Occipital lobe (tissue), 2 donors: ENCODE data around the gene RPS6KA2. TPM values are rescaled to one million over a fixed set of nuclear protein-coding genes. Genes with fewer than 3 reads are reported as not detected.

Source experiments
- DNase-seq: peaks from one replicate; lab custom pipeline; 2025; lab: John Stamatoyannopoulos, UW
- total RNA-seq: library from RNA; depleted of rRNA; stranded (reverse); fragments of >200 nt; gene quantifications from one replicate; pipeline ENCODE4 v1.2.3, GENCODE V29; 2014

RPS6KA2 gene
- total RNA-seq, 1 donor from 2014 or later = 18.4 TPM

DNA sequence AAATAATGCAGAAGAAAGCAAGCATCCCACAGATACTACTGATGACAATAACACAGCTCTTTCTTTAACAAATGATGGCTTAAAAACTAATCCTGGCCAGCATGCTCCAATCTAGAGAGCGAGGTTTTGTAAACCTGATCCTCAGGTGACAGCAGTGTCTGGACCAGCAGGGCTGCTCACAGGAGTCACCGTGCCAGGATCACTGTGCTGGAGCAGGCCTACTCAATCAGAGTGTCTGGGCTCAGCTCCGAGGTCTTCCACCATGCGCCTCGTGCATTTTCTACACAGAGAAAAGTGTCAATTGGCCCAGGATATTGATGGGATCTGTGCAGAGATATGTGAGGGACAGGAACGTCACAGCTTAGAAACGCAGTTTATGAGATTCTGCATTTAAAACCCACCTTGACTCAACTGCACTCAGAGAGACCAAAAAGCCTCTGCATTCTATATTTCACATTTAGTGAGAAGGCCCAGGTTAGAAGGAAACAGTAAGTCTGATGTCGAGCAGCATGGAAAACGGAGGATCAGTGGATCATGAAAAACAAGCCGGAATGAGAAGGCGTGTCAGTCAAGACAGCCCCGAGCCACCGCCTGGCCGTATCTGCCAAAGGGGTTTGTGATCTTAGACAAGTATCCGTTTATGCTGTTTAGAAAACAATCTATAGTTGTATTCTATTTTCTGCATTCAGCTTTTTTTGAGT lies 48.4 kb downstream of the RPS6KA2 start:
- DNase-seq = no peak

DNA sequence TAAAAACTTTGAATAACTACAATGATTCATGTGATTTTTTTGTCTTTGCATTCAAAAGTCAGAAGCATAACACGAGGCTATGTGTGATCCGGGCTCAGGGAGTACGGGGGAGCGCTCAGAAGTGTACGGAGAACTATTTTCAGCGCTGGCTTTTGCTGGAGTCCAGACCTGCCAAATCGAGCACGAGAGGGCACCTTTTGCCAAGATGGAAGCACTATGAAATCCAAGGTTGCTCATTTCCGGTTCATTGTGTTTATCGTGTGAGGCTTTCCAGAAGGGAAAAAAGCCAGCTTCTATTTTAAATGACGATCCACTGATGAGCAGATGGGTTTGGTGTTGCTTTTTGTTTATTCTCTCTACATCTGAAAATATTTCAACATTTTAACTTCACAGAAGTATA lies 51.8 kb downstream of the RPS6KA2 start:
- peak; percentile 43 for DNase-seq

DNA sequence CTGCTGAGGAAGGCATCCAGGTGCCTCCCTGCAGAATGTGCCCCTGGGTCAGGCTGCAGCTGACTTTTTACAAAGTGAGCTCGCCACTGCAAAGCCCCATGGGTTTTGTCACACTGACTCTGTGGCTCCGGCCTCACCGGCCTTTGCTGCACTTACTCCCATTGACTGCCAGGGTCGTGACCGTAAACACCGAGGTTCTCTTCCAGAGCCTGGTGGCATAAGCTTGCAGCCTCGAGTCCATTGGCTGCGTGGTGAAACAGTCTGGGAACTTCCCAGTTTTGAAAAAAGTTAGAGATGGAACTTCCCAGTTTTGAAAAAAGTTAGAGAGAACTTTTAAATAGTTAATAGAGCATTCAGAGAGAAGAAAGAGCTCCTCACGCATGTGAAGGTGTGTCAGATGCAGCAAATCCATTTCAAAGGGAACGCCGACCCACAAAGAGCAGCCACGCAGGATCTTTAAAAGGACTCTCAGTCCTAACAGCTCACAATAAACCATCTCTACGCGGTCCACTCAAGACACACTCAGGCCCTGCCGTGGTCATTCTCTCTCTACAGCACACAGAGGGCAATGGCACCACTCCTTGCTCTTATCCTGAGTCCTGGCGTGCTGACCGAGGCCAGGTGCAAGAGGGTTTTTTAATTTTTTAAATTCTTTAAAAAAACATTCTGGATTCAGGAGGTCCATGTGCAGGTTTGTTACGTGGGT lies 53.4 kb downstream of the RPS6KA2 start:
- no peak for DNase-seq

DNA sequence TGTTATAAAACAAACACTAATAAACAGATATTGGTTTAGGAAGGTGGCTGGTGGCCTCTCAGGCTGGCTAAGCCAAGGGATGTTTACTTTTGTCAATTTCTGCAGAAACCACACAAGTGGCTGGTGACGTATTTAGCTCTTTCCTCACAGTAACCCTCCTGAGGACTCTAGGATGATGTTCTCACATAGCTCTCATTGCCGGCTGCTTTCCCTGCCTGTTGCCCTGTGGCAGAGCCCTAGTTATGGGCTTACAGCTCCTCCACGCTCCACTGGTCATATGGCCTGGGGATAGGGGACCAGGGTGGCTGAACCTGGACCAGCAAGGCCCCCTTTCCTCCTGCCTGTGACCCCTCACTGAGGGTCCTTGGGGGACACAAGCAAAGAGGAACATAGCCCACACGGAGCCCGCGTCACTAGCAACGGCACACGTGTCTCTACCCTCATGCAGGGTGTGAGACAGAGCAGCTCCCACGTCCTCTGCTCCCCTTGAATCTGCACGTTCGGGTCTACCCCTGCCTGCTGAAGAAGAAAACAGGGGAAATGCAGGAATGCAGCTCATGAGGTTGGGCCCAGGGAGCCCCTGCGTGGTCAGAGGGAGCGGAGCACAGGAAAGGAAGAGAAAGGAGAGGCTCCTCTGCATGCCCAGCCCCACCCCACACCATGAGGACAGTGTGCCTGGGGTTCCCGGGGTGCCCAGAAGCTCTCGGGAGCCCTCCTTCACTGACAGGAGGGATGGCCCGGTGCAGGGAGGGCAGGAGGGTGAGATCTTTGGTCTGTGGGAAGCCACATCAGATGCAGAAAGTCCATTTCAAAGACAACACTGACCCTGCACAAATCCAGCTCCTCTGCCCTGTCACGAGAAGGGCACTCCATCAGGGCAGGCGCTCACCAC lies 54.4 kb downstream of the RPS6KA2 start:
- DNase-seq = no peak

GRCh38 chr6:166570929-166571713 lies 55.9 kb downstream of the RPS6KA2 start:
- no peak for DNase-seq

DNA sequence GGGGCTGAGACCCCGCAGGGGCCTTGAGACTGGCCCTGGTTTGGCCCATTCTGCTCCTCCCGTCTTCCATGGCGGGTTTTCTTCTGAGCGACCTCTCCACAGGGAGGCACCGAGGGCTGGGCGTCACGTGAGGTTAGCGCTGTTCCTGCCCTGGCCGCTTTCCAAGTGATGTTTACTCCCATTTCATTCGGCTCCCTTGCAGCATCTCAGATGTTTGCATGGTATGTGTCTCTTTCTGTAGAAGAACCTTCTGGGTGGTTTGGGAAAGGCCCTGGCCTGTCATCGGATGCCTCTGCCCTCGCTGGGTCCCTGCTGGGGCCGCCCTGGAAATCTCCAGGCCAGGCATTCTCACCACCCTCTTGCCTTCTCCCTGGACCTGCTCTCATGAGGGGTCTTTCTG lies 57.8 kb downstream of the RPS6KA2 start:
- no peak for DNase-seq

DNA sequence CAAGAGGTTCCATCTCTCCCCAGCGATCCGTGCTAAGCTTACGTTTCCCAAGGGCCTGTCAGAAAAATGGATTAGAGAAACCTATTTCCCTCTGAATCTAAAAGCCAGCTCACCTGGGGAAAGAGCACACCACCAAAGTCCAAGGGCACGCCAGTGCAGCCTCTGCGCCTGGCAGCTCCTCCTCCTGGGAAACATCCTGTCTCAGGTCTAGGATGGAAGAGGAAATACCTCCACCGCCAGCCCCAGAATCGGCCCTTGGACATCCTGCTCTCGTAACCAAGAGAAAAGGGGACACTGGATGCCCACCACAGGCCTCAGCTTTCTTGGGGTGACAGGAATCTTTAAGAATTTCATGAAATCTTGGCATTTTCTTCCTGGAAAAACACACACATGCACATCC lies 59.2 kb downstream of the RPS6KA2 start:
- DNase-seq = no peak

GRCh38 chr6:166567107-166567506 lies 59.9 kb downstream of the RPS6KA2 start:
- DNase-seq = no peak

DNA sequence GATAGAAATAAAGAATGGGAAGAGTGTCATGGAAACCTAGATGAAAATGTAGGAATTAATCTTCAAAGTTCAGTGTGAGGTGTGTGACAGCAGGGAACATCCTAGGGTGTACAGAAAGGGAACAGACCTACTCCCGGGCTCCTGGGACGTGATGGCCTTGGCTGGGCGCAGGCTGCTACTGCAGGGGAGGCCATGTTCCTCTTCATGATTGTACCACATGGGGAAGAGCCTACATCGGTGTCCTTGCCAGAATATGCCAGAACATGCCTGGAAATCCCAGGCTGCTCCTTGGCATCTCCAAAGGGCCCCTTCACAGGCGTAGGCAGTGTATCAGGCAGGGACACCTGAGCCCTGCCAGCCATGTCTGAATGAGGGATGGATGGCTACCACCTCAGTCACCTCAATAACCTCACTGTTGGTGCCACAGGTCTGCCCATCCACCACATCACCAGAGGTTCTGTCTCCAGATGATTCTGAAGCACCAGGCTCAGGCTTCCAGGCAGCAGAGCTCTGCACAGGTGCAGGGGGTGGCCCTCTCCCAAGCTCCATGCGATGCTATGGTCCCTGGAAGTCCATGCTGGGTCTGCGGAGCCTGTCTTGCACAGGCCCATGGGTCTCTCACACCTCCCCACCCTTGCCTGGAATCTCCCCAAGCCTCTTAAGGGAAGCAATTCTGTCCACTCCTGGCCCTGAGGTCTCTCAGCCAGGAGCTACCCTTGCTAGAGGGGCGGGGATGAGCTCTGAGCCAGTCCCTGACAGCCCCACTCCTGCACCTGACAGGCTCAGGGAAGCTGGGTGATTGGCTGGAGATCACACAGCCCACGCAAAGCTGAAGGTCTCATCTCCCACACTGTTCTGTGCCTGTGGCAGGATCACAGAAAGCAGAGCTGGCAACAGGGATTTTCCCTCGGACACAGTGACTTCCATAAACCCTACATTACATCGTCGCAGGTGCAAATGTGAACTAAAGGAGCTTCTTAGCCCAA lies 60.7 kb downstream of the RPS6KA2 start:
- no peak for DNase-seq

DNA sequence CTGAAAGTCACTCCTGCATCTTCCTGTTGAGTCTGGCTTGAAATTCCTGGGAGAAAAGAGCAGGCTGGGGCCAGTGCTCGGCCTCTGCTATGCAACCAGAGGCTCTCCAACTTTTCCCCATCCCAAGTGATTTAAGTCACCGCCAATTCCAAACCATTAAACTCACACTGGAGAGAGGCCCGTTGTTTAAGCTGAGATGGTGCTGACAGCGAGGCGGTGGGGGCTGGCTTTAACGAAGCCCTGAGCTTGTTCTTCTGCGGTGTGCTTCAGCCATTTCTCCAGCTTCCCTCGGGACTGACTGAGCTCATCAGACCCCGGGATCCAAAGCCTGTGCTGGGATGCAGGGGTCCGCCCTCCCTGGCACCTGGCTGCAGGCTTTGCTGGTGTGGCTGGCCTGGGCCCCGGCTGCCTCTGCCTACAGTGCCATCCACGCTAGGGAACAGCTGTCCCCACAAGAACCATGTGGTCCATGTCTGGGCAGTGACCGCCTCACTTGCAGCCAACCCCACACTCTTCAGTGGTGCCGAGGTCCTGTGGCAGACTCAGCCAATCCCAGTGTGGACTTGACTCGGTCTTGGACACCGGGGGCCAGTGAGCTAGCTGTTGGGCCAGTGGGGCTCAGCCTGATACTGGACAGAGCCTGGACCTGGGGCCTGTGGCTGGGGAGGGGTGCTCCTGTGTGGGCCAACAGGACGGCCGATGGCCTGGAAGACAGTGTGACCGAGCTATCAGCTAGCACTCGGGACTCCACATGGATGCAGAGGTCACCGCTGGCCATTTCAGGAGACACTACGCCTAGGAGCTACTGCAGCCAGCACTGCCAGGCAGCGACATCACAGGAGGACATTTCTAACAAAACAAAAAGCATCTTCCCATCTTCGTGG lies 61.7 kb downstream of the RPS6KA2 start:
- no peak for DNase-seq

GRCh38 chr6:166563805-166564204 lies 63.2 kb downstream of the RPS6KA2 start:
- DNase-seq = no peak

DNA sequence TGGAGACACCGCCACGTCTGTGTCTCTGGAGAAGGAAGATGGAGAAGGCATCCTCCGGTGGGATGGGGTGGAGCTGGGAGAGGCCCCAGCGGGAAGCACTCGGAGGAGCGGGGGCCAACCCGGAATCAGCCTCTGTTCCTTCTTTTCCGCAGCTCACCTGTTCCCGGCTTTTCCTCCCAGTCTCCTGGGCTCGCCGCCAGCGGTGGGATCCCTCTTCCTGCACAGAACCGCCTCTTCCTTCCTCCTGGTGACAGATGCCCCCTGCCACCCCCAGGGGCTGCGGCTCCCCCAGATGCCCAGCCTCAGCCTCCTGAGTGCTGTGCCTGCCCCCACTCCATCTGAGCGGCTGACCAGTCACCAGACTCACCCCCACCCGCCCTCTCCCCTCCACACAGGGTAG lies 63.9 kb downstream of the RPS6KA2 start:
- no peak for DNase-seq

DNA sequence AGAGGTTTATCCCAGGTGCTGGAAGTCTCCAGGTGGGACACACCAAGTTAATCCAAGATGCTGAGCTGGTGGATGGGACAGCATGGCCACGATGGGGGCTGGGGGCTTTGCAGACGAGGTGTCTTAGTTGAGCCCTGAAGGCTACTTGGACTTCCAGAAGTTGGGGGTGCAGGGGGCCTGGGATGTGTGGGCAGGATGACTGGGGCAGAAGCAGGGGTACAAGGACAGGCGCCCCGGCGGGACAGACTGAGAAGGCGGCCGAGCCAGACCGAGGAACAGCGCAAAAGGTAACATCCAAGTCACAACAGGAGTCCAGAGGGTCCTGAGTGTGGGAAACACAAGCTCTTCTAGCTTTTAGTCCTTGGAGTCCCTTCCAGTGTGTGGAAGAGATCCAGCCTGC lies 64.3 kb downstream of the RPS6KA2 start:
- no peak for DNase-seq

DNA sequence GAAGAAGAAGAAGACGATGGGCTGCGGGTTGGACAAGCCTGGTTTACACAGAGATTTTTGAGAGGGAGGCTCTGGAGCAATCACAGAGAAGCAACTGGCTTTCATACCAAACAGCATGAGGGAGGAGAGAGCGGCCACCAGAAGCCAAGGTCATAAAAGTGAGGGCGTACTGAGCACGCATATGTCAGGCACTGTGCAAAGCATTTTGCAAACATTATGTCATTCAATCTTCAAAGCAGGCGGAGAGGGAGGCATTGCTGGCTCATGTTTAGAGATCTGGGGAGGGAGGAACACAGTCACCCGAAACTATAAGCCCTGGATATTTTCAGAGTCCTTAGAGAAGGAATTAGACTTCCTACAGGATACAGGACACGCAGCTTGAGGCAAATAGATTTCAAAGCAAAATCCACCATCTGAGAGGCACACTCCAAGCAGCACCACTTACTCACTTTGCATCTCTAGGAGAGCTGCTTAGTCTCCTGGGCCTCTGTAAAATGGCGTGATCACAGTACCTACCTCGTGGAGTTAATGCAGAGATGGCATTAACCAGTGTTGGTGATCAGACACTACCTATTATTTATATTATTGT lies 65.2 kb downstream of the RPS6KA2 start:
- no peak for DNase-seq

- DNase-seq = no peak
These were observed 66.8 kb downstream of the RPS6KA2 start for GRCh38 chr6:166560222-166560621.

DNA sequence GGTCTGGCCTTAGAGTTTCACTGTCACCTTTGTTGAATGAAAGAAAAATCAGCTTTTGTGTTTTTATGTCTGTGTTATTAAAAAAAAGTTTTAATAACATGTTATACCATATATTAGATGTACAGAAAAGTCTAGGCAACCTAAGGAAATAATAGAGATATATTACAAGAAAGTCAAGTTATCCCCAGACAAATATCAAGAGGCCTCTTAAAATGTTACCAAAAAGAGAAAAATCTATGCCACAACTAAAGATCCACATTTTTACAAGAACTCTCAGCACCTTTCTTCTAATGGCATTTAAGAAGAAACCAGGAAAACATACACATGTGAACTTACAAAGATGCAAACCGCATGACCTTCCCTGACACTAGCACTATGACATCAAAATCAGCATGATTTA lies 67.4 kb downstream of the RPS6KA2 start:
- DNase-seq = no peak

DNA sequence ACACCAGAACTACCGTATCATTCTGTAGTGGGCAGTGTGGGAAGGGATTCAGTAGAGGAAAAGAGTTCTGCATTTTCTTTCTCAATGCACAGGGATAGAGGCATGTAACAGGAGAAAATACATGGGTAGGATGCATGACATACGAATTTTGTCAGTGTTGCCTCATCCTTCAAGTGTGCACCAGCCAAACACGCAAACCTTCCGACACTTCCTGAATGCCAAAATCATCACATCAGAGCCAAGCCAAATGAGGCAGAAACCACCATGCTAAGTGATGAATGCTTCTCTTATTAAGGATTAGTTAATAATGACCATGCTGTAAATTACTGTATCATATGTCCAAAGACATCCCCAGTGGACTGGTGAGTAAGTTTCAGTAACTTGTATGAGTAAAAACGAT lies 67.8 kb downstream of the RPS6KA2 start:
- DNase-seq = no peak

DNA sequence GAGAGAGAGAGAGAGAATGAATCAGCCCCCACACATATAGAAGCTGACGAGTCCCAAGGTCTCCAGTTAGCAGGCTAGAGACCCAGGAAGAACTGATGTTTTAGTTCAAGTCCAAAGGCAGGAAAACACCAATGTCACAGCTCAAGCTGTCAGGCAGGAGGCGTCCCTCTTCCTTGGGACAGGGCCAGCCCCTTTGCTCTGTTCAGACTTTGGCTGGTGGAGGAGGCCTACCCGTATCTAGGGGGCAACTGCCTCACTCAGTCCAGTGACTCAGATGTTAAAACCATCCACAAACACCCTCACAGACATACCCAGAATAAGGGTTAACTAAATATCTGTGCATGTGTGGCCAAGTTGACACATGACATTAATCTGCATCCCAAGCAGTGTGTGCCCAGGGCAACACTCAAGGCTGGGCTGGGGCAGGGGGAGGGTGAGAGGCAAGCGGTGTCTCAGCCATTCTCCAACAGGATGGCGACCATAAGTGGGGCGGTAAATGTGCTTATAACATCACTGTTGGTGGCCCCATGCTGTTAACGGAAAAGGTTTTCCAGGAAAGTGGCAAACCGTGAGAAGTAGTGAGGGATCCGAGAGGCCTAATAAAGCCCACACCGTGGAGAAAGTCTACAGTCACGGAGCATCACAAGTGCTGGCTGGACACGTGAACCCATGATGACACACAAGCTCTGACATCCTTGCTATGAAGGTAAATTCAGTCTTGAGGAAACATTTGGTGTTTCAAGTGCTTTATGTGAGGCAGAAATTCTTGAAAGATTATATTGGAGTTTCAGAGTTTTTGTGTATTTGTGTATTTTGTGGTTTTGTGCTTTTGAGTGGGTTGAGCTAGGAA lies 68.7 kb downstream of the RPS6KA2 start:
- DNase-seq = no peak
